ENCODE data around the gene SKAP2. TPM values are rescaled to one million over a fixed set of nuclear protein-coding genes. Genes with fewer than 3 reads are reported as not detected.

SKAP2 gene
- total RNA-seq, 6 experiments from 2014 or later = 7.2 to 12.3 (median 9.1) TPM

DNA sequence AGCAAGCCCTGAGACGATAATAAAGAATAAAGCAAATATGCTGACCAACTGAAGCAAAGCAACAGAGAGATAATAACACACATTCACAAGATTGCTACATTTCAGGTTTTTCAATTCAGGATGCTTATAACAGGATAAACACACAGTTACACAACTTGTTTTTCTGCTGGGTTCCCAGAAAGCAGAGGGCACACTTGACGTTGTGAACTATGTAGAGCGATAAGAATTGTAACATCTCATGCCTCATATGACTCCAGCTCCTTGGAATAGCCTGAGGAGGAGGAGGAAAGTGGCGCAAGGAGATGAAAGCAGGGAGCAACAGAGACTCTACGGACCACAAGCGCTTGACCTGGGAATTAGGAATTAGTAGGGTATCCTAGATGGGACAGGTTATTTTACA, 201.7 kb downstream of the SKAP2 start:
- Mint-ChIP-seq H3K27me3 (ENCODE audit: insufficient read depth) (peaks cover 4% of the 10 kb centered on the region), H3K9me3 (no peaks in the 10 kb centered on the region), H3K27ac (no peak overlapping the region), H3K36me3 (ENCODE audit: low read depth) (no peaks in the 10 kb centered on the region), H3K4me1 (ENCODE audit: low read depth) (peaks cover 15% of the 10 kb centered on the region), H3K4me3 (no peak overlapping the region)
- DNase-seq = no peak
- TF ChIP-seq, protein P1, sequence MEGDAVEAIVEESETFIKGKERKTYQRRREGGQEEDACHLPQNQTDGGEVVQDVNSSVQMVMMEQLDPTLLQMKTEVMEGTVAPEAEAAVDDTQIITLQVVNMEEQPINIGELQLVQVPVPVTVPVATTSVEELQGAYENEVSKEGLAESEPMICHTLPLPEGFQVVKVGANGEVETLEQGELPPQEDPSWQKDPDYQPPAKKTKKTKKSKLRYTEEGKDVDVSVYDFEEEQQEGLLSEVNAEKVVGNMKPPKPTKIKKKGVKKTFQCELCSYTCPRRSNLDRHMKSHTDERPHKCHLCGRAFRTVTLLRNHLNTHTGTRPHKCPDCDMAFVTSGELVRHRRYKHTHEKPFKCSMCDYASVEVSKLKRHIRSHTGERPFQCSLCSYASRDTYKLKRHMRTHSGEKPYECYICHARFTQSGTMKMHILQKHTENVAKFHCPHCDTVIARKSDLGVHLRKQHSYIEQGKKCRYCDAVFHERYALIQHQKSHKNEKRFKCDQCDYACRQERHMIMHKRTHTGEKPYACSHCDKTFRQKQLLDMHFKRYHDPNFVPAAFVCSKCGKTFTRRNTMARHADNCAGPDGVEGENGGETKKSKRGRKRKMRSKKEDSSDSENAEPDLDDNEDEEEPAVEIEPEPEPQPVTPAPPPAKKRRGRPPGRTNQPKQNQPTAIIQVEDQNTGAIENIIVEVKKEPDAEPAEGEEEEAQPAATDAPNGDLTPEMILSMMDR (IDR thresholded peaks at IDR 0.05) = no peak

DNA sequence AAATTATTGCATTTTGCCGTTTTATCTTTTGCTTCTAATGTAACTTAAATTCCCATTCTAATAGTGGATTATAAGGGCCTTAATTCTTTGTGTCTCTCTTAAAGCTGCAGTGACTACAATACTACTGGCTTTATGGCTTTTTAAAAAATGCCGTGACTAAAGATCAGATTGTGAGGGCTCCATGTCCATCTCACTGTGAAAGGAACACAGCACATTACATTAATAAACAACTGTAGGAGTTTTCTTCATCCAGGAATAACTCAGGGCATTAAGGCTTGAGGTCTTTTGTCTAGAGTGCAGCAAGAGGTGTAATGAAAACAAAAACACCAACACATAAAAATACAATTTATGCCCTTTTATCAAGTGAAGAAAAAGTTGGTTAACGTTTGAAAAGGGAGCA, 205.3 kb downstream of the SKAP2 start:
- Mint-ChIP-seq H3K4me3 (no peak overlapping the region), H3K27ac (no peak overlapping the region), H3K9me3 (no peaks in the 10 kb centered on the region), H3K27me3 (ENCODE audit: insufficient read depth) (peaks cover 11% of the 10 kb centered on the region), H3K4me1 (ENCODE audit: low read depth) (no peaks in the 10 kb centered on the region), H3K36me3 (ENCODE audit: low read depth) (no peaks in the 10 kb centered on the region)
- TF ChIP-seq, protein P1 (IDR thresholded peaks at IDR 0.05) = no peak
- DNase-seq = no peak

DNA sequence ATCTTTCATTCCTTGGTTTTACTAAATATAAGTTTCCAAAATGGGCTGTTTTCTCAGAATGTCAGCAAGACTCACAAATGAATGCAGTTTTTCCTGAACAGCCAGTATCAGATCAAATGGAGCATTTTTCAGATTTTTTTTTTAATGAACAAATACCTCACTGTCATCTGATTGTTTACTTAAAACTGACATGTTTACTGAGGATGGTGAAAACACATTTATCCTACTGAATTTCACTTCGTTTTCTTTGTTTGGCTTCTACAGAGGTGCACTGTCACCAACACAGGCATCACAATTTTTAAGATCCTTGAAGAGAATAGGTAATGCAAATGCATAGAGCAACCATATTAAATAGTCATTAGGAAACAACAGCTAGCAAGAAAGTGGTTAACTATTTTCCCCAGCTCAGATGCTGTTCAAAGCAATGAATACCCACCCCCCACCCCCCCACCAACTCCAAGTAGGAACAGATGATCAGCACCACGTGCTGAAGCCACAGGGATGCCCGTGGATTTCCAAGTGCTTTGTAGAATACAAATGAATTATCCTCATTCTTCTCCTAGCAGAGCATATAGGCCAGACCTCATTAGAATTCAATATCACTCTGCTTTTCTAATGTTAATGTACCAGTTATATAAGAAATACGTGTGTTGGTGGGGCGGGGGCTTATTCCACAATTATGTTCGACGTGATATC, 205.9 kb downstream of the SKAP2 start:
- Mint-ChIP-seq H3K4me3 (no peak overlapping the region), H3K27me3 (ENCODE audit: insufficient read depth) (peaks cover 11% of the 10 kb centered on the region), H3K36me3 (ENCODE audit: low read depth) (no peaks in the 10 kb centered on the region), H3K4me1 (ENCODE audit: low read depth) (no peaks in the 10 kb centered on the region), H3K9me3 (no peaks in the 10 kb centered on the region), H3K27ac (no peak overlapping the region)
- DNase-seq = no peak
- TF ChIP-seq, protein P1 (IDR thresholded peaks at IDR 0.05) = no peak

DNA sequence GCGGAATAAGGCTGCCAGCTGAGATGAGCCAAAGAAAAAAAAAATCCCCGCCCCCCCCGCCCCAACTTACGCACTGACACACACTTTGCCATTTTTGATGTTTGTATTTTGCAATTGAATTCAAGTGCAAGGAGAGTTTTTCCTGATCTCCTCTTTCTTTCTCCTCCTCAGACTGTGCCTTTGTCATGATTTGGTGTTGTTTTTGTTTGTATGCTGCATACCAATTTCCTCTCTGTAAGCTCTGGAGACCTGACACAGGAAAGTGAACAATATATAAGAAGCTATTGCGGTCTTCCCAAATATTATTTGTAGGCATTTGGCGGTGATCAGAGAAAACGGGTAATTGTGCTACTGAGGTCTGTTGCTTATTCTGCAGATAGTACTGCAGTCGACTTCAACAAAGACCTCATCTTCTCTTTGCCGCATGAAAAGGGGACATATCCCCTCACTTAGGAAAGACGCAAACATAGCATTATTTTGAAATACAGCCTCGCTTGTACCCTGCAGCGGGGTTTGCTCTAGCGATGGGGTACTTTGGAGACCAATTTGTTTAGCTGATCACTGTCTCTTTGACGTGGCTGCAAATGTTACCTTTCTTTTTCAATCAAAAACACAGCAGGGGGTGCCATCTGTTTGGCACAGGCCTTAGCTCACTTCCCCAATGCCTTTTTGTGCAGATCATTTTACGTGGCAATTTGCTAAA, 206.6 kb downstream of the SKAP2 start:
- Mint-ChIP-seq H3K27ac (no peak overlapping the region), H3K36me3 (ENCODE audit: low read depth) (no peaks in the 10 kb centered on the region), H3K4me1 (ENCODE audit: low read depth) (no peaks in the 10 kb centered on the region), H3K4me3 (no peak overlapping the region), H3K27me3 (ENCODE audit: insufficient read depth) (peaks cover 11% of the 10 kb centered on the region), H3K9me3 (no peaks in the 10 kb centered on the region)
- TF ChIP-seq, protein P1 (IDR thresholded peaks at IDR 0.05) = no peak
- DNase-seq = no peak

DNA sequence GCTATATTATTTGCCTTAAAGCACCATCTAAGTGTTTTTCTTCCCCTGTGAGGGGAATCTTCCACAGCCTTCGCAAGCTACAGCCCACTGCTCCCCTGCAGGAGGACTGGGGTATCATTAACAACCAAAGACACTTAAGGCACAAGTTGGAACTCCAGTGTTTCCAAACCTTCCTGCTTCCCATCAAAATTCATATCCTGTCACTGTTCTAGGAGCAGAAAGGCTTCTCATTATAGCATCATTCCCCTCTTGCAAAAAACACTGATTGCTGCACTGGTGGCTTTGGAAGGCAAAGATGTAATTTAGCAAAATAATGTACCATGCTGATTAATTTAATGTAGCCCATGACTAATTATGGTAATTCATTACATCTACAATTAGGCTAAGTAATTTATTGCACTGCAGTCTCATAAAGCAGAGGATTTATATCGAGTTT, 207.2 kb downstream of the SKAP2 start:
- no peak for DNase-seq
- H3K36me3 Mint-ChIP-seq (ENCODE audit: low read depth) = no peaks in the 10 kb centered on the region
- TF ChIP-seq, protein P1 (IDR thresholded peaks at IDR 0.05) = no peak
- no peaks in the 10 kb centered on the region for H3K9me3 Mint-ChIP-seq
- peaks cover 9% of the 10 kb centered on the region for H3K27me3 Mint-ChIP-seq (ENCODE audit: insufficient read depth)
- no peaks in the 10 kb centered on the region for H3K4me1 Mint-ChIP-seq (ENCODE audit: low read depth)
- no peak overlapping the region for H3K4me3 Mint-ChIP-seq
- H3K27ac Mint-ChIP-seq = no peak overlapping the region
